Measurements from ENCODE around the gene WWOX.

GRCh38 chr16:79097166-79097565 lies 997.7 kb downstream of the WWOX start:
- TF ChIP-seq CTCF (IDR thresholded peaks at IDR 0.05; ENCODE audit: borderline replicate concordance, extremely low read depth, low read length, poor library complexity, severe bottlenecking): no peak
- TF ChIP-seq EZH2 (IDR thresholded peaks at IDR 0.05; ENCODE audit: borderline replicate concordance, low read depth, low read length, severe bottlenecking): no peak
